Dendritic cell treated with granulocyte-macrophage colony-stimulating factor and Interleukin-4, amounts not matched to agents 40 ng/mL and 50 ng/mL, for 4 days (primary cell): ENCODE data around the gene DAPK1.
A peak's percentile ranks its signal among the peaks of the same experiment; 100 is the strongest.

Source experiments
- H3K27ac Mint-ChIP-seq: one replicate; pipeline ENCODE4 v1.8.0; 2022; ENCODE audit warnings: mild to moderate bottlenecking, mixed read lengths
- H3K27me3 Mint-ChIP-seq: one replicate; pipeline ENCODE4 v1.8.0; 2022; ENCODE audit warnings: mild to moderate bottlenecking, mixed read lengths
- H3K36me3 Mint-ChIP-seq: one replicate; pipeline ENCODE4 v1.8.0; 2022; ENCODE audit warnings: low read depth, mixed read lengths
- H3K4me1 Mint-ChIP-seq: one replicate; pipeline ENCODE4 v1.8.0; 2022; ENCODE audit warnings: low read depth, mixed read lengths
- H3K4me3 Mint-ChIP-seq: one replicate; pipeline ENCODE4 v1.8.0; 2022; ENCODE audit warnings: mild to moderate bottlenecking, moderate library complexity, mixed read lengths
- H3K9me3 Mint-ChIP-seq: one replicate; pipeline ENCODE4 v1.8.0; 2022; ENCODE audit warnings: mixed read lengths
- intact Hi-C: fragments of 100-400 bp; cut with micrococcal nuclease; formaldehyde crosslinking; loops from one replicate; pipeline ENCODE4 v1.15.0; 2022

DAPK1 gene

DNA sequence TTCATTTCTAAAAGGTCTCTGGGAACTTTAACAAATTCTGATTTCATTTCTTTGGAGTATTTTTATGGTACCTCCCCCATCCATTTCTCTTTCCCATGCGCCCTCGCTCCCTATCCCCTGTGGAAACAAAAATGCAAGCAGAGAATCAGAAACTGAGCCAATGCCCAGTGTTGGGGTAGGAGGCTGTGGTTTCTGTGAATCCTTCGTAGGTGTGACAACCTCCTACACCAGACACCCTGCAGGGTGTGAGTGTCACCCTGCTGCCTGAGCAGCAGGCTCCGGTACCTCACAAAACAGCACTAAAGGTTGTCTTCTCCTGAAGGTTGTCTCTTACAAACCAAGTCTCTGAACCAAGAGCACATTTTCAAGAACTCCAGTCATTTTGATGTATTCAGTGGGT lies 124.4 kb downstream of the DAPK1 start:
- intact Hi-C loops, result no loop called here
- Mint-ChIP-seq H3K27ac (peak overlapping the region; percentile 76), H3K4me3 (peak overlapping the region; percentile 44), H3K9me3 (peaks cover 7% of the 10 kb centered on the region), H3K36me3 (peaks cover 95% of the 10 kb centered on the region), H3K4me1 (peaks cover 63% of the 10 kb centered on the region), H3K27me3 (no peaks in the 10 kb centered on the region)

DNA sequence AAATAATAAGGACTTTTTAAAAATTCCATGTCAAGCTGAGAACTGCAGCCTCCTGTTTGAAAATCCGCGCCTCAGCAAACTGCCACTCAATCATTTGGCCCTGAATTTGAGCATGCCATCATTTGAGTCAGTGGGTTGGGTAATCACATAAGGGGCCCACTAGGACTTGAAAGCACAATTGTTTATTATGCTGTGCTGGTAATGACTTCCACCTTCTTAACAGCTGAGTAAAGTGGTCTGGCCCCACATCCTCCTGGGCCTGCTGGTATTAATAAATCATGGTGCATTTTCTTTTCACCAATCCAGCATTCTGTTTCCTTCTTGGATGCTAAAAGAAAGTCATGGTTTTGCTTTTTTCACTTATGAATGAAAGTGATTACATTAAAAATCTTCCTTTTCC lies 125.3 kb downstream of the DAPK1 start:
- Mint-ChIP-seq H3K27ac (no peak overlapping the region), H3K36me3 (peaks cover 93% of the 10 kb centered on the region), H3K4me3 (no peak overlapping the region), H3K27me3 (no peaks in the 10 kb centered on the region), H3K4me1 (peaks cover 63% of the 10 kb centered on the region), H3K9me3 (peaks cover 7% of the 10 kb centered on the region)
- intact Hi-C loops, result no loop called here

DNA sequence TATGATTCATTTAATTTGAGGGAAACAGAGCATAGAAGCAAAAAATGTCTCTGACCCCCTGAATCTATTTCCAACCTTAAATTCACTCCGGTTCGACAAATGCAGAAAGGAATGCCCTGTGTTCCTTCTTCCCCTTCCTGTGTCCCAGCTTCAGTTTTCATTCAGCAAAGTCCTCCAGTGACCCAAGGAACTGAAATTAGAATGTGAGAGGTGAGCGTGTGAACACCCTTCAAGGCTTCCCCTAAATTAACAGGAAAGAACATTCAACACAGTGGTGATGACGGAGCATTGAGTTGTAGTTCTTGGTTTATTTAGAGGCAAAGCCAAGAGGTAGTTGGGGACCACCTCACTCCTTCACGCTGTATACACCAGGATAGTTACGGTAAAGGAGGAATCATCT lies 130.7 kb downstream of the DAPK1 start:
- Mint-ChIP-seq H3K4me3 (no peak overlapping the region), H3K36me3 (peaks cover 57% of the 10 kb centered on the region), H3K4me1 (peaks cover 34% of the 10 kb centered on the region), H3K27me3 (no peaks in the 10 kb centered on the region), H3K27ac (peak overlapping the region; percentile 35), H3K9me3 (no peaks in the 10 kb centered on the region)
- intact Hi-C loops, result no loop called here

DNA sequence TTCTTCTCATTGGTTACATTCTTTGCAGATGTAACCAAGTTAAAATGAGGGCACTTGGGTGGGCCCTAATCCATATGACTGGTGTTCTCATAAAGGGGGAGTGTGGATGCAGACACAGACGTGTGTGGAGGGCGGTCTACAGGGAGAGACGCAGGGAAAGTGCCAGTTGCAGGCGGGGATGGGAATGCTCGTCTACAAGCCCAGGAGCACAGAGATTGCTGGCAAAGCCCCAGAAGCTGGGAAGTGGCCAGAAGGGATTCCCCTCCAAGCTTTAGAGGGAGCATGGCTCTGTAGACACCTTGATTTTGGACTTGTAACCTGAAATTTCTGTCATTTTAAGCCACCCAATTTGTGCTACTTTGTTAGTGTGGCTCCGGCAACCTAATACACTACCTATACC lies 131.4 kb downstream of the DAPK1 start:
- H3K27ac Mint-ChIP-seq, result no peak overlapping the region
- intact Hi-C loops, result no loop called here
- no peaks in the 10 kb centered on the region for H3K27me3 Mint-ChIP-seq
- H3K4me3 Mint-ChIP-seq, result no peak overlapping the region
- no peaks in the 10 kb centered on the region for H3K9me3 Mint-ChIP-seq
- H3K4me1 Mint-ChIP-seq, result peaks cover 35% of the 10 kb centered on the region
- H3K36me3 Mint-ChIP-seq, result peaks cover 51% of the 10 kb centered on the region

DNA sequence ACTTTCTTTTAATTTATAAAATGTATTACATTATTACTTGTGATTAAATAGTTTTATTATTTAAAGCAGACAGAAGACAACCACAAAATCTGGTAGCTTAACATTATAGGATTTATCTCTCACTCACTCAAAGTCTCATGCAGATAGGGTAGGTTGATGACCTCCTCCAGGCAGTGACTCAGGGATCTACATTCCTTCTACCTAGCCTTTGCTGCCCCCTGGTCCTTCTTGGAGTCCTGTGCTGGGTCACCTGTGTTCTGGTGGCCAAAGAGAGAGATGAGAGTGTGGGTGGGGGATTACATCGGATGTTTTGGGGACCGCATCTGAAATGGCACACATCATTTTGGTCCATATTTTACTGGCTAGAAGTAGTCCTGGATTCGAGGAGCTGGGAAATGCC lies 132.6 kb downstream of the DAPK1 start:
- peak overlapping the region; percentile 35 for H3K27ac Mint-ChIP-seq
- H3K4me3 Mint-ChIP-seq, result no peak overlapping the region
- peaks cover 51% of the 10 kb centered on the region for H3K36me3 Mint-ChIP-seq
- intact Hi-C loops, result no loop called here
- no peaks in the 10 kb centered on the region for H3K27me3 Mint-ChIP-seq
- H3K4me1 Mint-ChIP-seq, result peaks cover 47% of the 10 kb centered on the region
- H3K9me3 Mint-ChIP-seq, result no peaks in the 10 kb centered on the region

DNA sequence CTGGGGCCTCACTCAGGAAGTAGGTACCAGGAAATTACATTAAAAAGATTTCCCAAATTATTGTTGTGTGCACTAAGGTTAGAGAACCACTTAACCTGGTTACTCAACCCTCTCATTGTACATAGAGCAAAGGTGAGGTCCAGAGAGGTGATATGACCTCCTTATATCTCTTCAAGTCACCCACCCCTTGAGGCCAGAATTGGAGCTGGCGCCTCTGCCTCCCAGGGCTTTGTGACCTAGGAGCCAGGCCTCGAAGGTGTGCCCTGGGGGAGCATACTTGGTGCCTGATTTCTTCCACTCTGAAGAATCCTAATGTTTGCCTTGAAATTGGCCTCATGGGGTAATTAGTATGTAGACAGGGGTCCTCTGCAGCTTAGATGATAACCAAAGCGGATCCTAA lies 133.2 kb downstream of the DAPK1 start:
- Mint-ChIP-seq H3K27ac (no peak overlapping the region), H3K36me3 (peaks cover 50% of the 10 kb centered on the region), H3K27me3 (no peaks in the 10 kb centered on the region), H3K4me3 (no peak overlapping the region), H3K9me3 (no peaks in the 10 kb centered on the region), H3K4me1 (peaks cover 53% of the 10 kb centered on the region)
- intact Hi-C loops, result no loop called here

DNA sequence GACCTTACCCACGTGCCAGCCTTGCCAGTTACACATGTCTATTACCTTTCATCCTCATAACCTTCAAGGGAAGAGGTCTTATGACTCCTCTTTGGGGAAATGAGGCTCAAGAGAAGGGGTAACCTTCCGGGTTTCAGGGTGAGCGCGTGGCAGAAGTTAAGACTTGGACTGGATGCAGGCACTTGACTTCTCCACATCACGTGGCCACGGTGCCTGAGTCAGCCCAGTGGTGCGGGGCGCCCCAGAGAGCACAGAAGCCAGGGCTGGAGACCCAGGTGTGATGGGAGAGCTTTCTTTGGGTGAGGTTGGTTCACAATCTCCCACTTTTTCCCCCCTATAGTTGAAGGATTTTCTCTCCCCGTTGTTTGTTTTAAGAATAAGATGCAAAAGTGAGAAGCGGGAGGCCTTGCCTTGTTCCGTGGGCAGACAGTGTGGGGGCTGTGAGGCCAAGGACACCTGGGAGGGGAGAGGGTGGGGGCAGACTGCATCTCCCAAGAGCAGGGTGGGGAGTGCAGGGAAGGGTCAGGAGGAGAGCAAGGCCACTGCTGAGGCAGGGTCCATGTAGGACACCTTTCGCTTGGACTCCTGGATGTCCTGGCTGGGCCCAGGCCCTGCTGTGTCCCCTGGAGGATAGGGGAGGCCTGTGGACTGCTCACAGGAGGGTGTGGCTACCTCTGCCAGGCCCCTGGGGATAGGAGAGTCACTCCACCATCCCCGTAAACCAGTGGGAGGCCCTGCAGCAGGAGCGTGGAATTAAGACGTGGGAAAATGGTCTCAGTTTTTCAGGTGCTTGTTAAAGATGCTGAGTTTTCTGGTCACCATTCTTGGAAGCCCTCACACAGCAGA lies 138.2 kb downstream of the DAPK1 start:
- no peak overlapping the region for H3K4me3 Mint-ChIP-seq
- peaks cover 63% of the 10 kb centered on the region for H3K36me3 Mint-ChIP-seq
- intact Hi-C loops, result no loop called here

DNA sequence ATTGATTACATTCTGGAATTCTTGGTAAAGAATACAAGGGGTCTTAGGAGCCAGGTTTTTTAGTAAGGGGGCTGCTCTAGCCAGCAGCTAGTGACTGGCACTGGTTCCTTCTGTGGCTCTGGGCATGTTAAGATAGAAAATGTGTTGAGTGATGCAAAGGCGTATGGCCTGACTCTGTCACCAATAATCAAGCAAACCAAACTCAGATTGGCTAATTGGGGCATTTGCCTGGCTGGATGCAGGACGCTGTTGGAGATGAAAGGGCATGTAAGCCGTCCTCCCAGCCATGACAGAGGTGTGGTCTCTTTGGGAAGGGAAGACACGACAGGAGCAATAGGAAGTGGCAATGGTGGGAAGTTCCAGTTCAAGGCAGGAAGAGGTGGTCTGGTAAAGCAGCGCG lies 140.6 kb downstream of the DAPK1 start:
- Mint-ChIP-seq H3K27me3 (no peaks in the 10 kb centered on the region), H3K9me3 (no peaks in the 10 kb centered on the region), H3K4me3 (no peak overlapping the region), H3K4me1 (peaks cover 32% of the 10 kb centered on the region), H3K27ac (no peak overlapping the region), H3K36me3 (peaks cover 87% of the 10 kb centered on the region)
- intact Hi-C loops, result no loop called here

More for the DNA sequence above, 138.2 kb downstream of the DAPK1 start:
- peak overlapping the region; percentile 66 for H3K27ac Mint-ChIP-seq
- peaks cover 32% of the 10 kb centered on the region for H3K4me1 Mint-ChIP-seq
- no peaks in the 10 kb centered on the region for H3K27me3 Mint-ChIP-seq
- H3K9me3 Mint-ChIP-seq, result no peaks in the 10 kb centered on the region

DNA sequence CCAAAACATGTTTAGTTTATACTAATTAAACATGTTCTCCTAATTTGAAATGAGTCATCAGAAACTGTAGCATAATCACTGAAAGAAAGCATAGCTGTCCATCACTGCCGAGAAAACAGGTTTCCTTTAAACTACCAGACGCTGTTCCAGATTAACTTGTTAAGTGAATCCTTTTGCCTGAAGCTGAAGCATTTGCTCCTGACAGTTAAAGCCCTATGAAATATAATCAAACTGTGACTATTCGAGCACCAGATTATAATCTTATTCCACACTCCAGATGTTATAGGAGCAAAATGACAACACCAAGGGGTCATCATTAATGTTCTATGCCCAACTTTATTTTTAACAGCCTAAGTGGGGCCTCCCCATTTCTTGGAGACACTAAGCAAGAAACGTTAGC lies 142.3 kb downstream of the DAPK1 start:
- H3K27me3 Mint-ChIP-seq, result no peaks in the 10 kb centered on the region
- H3K36me3 Mint-ChIP-seq, result peaks cover 91% of the 10 kb centered on the region
- no peak overlapping the region for H3K27ac Mint-ChIP-seq
- H3K9me3 Mint-ChIP-seq, result no peaks in the 10 kb centered on the region
- peaks cover 36% of the 10 kb centered on the region for H3K4me1 Mint-ChIP-seq
- no peak overlapping the region for H3K4me3 Mint-ChIP-seq
- intact Hi-C loops, result no loop called here

DNA sequence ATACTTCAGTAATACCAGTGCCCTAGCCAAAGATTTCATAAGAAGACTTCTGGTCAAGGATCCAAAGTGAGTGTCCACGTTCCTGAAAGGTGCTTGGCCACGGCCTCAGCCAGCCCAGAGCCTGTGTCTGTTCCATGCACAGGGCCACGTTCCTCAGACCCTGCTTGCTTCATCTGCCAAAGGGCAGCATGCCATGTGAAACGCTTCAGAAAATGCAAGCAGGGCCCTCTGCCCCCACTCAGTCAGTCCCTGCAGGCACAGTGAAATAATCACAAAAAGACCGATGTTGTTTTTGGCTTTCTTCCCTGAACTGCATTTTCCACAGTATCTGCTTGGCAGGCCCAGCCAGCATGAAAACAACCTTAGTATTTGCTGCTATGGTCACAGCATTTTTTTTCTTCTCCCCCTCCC lies 142.7 kb downstream of the DAPK1 start:
- H3K27me3 Mint-ChIP-seq, result no peaks in the 10 kb centered on the region
- H3K9me3 Mint-ChIP-seq, result no peaks in the 10 kb centered on the region
- no peak overlapping the region for H3K4me3 Mint-ChIP-seq
- H3K27ac Mint-ChIP-seq, result no peak overlapping the region
- intact Hi-C loops, result no loop called here
- H3K36me3 Mint-ChIP-seq, result peaks cover 92% of the 10 kb centered on the region
- H3K4me1 Mint-ChIP-seq, result peaks cover 31% of the 10 kb centered on the region

DNA sequence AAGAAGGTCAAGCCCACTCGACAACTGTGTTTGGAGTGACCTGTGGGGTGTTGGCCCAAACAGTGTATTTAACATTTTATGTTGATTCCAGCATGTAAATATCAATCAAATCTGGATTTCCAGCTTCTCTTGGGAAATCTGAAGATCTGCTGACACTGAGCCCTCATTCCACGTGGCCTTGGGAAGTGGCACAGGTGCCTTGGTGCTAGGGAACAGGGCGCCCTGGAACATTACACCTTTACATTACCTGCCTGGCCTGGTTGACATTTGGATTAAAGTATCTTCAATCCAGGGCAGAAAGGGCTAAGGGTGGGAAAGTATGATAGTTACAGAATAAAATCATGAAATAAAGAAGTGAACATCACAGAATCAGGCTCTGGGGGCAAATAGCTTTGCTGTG lies 143.4 kb downstream of the DAPK1 start:
- H3K36me3 Mint-ChIP-seq, result peaks cover 92% of the 10 kb centered on the region
- H3K4me3 Mint-ChIP-seq, result no peak overlapping the region
- H3K27me3 Mint-ChIP-seq, result no peaks in the 10 kb centered on the region
- no peak overlapping the region for H3K27ac Mint-ChIP-seq
- no peaks in the 10 kb centered on the region for H3K9me3 Mint-ChIP-seq
- peaks cover 24% of the 10 kb centered on the region for H3K4me1 Mint-ChIP-seq
- intact Hi-C loops, result no loop called here

DNA sequence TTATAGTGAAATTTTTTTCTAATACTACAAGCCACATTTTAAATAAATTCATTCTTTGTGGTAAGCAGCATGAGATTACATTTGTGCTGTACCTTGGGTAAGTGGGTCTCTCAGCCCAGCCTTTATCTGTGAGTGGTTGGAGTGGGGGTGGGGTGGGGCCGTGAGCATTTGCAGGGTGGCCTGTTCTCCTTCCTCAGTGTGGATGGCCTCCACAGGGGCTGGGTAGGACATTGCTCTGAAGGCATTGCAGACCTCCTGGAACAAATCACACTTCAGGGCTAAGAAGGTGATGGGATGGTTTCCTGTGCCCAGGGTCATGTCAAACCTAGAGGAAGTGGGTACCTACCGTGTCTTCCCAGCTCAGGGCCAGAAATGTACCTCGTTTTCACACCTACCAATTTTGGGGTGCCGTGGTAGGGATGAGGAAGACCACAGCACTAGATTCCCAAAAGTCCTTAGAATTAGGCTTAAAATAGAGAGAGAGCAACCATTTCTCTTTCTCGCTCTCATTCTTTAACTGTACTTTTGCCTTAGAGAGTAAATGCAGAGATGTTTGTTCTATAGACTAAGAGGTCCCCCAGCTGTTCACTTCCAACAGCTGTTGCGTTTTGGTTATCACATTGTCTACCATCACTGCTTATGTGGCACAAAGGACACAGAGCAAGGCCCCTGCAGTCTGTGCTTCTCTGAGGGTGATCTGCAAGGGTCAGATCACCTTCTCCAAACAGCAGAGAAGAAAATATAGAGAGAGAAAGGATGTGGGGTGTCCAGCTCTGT lies 144.9 kb downstream of the DAPK1 start:
- H3K27me3 Mint-ChIP-seq, result no peaks in the 10 kb centered on the region
- no peaks in the 10 kb centered on the region for H3K9me3 Mint-ChIP-seq
- intact Hi-C loops, result no loop called here
- H3K36me3 Mint-ChIP-seq, result peaks cover 97% of the 10 kb centered on the region
- H3K27ac Mint-ChIP-seq, result no peak overlapping the region
- H3K4me3 Mint-ChIP-seq, result no peak overlapping the region
- peaks cover 18% of the 10 kb centered on the region for H3K4me1 Mint-ChIP-seq

DNA sequence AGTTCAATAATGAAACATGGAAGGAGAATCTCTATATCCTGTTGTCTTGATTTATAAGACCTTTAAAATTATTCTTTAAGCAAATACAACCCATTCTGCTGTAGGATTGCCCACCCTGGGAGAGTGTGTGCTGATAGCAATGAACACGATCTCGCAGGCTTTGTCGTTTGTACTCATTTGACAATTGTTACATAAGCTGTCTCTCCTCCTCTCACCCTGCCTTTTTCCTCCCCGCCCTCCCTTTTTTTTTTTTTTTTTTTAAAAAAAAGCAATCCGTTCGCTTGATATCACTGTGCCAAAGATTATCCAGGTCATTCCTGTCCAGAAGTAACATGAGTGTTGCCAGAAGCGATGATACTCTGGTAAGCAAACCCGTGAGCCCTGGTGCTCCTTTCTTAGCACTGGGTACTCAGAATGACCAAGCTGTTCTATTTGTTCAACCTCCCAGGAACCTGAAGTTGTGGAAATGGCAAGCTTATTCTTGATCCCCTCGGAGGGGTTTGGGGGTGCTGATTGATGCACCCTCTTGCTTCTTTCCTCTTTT lies 145.5 kb downstream of the DAPK1 start:
- peaks cover 97% of the 10 kb centered on the region for H3K36me3 Mint-ChIP-seq
- no peaks in the 10 kb centered on the region for H3K27me3 Mint-ChIP-seq
- no peak overlapping the region for H3K4me3 Mint-ChIP-seq
- H3K9me3 Mint-ChIP-seq, result no peaks in the 10 kb centered on the region
- intact Hi-C loops, result no loop called here
- H3K27ac Mint-ChIP-seq, result peak overlapping the region; percentile 5
- peaks cover 17% of the 10 kb centered on the region for H3K4me1 Mint-ChIP-seq
